K562 (cell line): Measurements from ENCODE around the gene EPHA2. TPM values are rescaled to one million over a fixed set of nuclear protein-coding genes. Genes with fewer than 3 reads are reported as not detected.

Experiments used
- ARID1B ChIP-seq: fragments of 450-650 bp; IDR thresholded peaks from 2 replicates; pipeline ENCODE4 v1.6.1; 2016; ENCODE audit warnings: antibody characterized with exemption, mild to moderate bottlenecking, inconsistent platforms
- CSDE1 ChIP-seq, 2 experiments: fragments of 450-650 bp; IDR thresholded peaks; 2 replicates each; pipeline ENCODE4 v1.6.1; 2016; ENCODE audit warnings: mild to moderate bottlenecking in 1 of 2
- DDX20 ChIP-seq: fragments of 450-650 bp; IDR thresholded peaks from 2 replicates; pipeline ENCODE4 v1.6.1; 2016; ENCODE audit warnings: missing genetic modification characterization, low read depth, mild to moderate bottlenecking, missing compliant biosample characterization, moderate library complexity
- E2F1 ChIP-seq: sonication (generic); formaldehyde crosslinking; IDR thresholded peaks from 2 replicates; pipeline ENCODE4 v1.8.1; 2023; ENCODE audit warnings: mild to moderate bottlenecking, missing genetic modification reagents, moderate library complexity
- E2F3 ChIP-seq: fragments of 250-450 bp; sonication (Bioruptor Pico); IDR thresholded peaks from 2 replicates; pipeline ENCODE4 v1.4.0; 2020; ENCODE audit warnings: mild to moderate bottlenecking
- E2F4 ChIP-seq: sonication (generic); formaldehyde crosslinking; IDR thresholded peaks from 2 replicates; pipeline ENCODE4 v1.8.0; 2022; ENCODE audit warnings: mild to moderate bottlenecking, low read depth, missing genetic modification reagents
- ELF1 ChIP-seq: fragments of 200-800 bp; sonication (Bioruptor generic); IDR thresholded peaks from 2 replicates; pipeline ENCODE4 v1.6.1; 2016; ENCODE audit warnings: missing genetic modification characterization, missing compliant biosample characterization
- HOMEZ ChIP-seq: fragments of 250-450 bp; sonication (Bioruptor Pico); IDR thresholded peaks from 2 replicates; pipeline ENCODE4 v1.4.0; 2020; ENCODE audit warnings: mild to moderate bottlenecking, moderate library complexity
- KDM2B ChIP-seq: fragments of 250-450 bp; sonication (Bioruptor Pico); IDR thresholded peaks from 2 replicates; pipeline ENCODE4 v1.8.0; 2021; ENCODE audit warnings: mild to moderate bottlenecking, moderate library complexity
- MIER1 ChIP-seq: fragments of 450-650 bp; IDR thresholded peaks from 2 replicates; pipeline ENCODE4 v1.6.1; 2016; ENCODE audit warnings: antibody characterized with exemption, mild to moderate bottlenecking, low read depth
- NR1H2 ChIP-seq: sonication (generic); formaldehyde crosslinking; IDR thresholded peaks from 2 replicates; pipeline ENCODE4 v1.4.0; 2020; ENCODE audit warnings: mild to moderate bottlenecking, missing genetic modification reagents
- NR2F6 ChIP-seq: fragments of 450-650 bp; formaldehyde crosslinking; IDR thresholded peaks from 2 replicates; pipeline ENCODE4 v1.4.0; 2020; ENCODE audit warnings: mild to moderate bottlenecking
- PHF8 ChIP-seq: fragments of 200-600 bp; sonication (generic); IDR thresholded peaks from 2 replicates; pipeline ENCODE4 v1.6.1; 2012; ENCODE audit warnings: mixed run types, mild to moderate bottlenecking, inconsistent platforms, low read length, moderate library complexity, borderline replicate concordance
- PREB ChIP-seq: sonication (generic); formaldehyde crosslinking; IDR thresholded peaks from 2 replicates; pipeline ENCODE4 v1.8.1; 2023; ENCODE audit warnings: mild to moderate bottlenecking, missing genetic modification reagents
- SRSF3 ChIP-seq: fragments of 200-400 bp; formaldehyde crosslinking; IDR thresholded peaks from 2 replicates; pipeline ENCODE4 v1.6.1; 2016; ENCODE audit warnings: mild to moderate bottlenecking, low read length, moderate library complexity; ENCODE audit not compliant: insufficient read depth
- ZBTB34 ChIP-seq: fragments of 250-450 bp; sonication (Bioruptor Pico); IDR thresholded peaks from 2 replicates; pipeline ENCODE4 v1.8.0; 2021; ENCODE audit warnings: mild to moderate bottlenecking, moderate library complexity
- ZNF253 ChIP-seq: fragments of 250-450 bp; sonication (Bioruptor Pico); conservative IDR thresholded peaks from 2 replicates; pipeline ENCODE4 v1.6.1; 2021; ENCODE audit warnings: mild to moderate bottlenecking
- ZNF395 ChIP-seq: fragments of 200-800 bp; sonication (Bioruptor generic); IDR thresholded peaks from 2 replicates; pipeline ENCODE4 v1.6.1; 2017; ENCODE audit warnings: missing genetic modification characterization, missing compliant biosample characterization
- ZNF444 ChIP-seq: fragments of 250-450 bp; sonication (Bioruptor Pico); IDR thresholded peaks from 2 replicates; pipeline ENCODE4 v1.4.0; 2020; ENCODE audit warnings: mild to moderate bottlenecking, moderate library complexity
- ZNF707 ChIP-seq: fragments of 250-450 bp; sonication (Bioruptor Pico); conservative IDR thresholded peaks from 2 replicates; pipeline ENCODE4 v1.8.0; 2022; ENCODE audit warnings: inconsistent platforms, mild to moderate bottlenecking, moderate library complexity
- polyA plus RNA-seq, 8 experiments: library from polyadenylated mRNA; depleted of rRNA in 4 of 8; stranded (reverse) in 5 of 8; unstranded in 3 of 8; fragments of >200 nt; fragmentation: Nextera tagmentation in 2 of 8; fragmentation: Illumina TruSeq in 1 of 8; extraction: Ambion mirVana in 2 of 8; extraction: Trizol in 1 of 8; gene quantifications; 2 replicates each; pipeline versions ENCODE4 v1.2.1 to v1.2.3, GENCODE V29; 2011 to 2014; ENCODE audit warnings: inconsistent platforms in 1 of 8, missing spikeins in 1 of 8
- total RNA-seq, 7 experiments: library from RNA; depleted of rRNA in 6 of 7; stranded (reverse); fragments of >200 nt in 6 of 7; fragmentation: Illumina TruSeq in 2 of 7; extraction: Trizol in 2 of 7; gene quantifications; 2 replicates each; pipeline versions ENCODE4 v1.2.1 to v1.2.3, GENCODE V29; 2011 to 2021; ENCODE audit warnings: low replicate concordance in 1 of 7

The EPHA2 gene
- total and polyA plus RNA-seq, 9 of the 15 experiments (the other 6 are each of a cell fraction or from before 2014, with no cell fraction given), result 0.04 to 0.40 (median 0.07) TPM; not detected in 4

- no peak for TF ChIP-seq NR1H2 (CRISPR knock-in tag)
- TF ChIP-seq ELF1 (tag), result no peak
- no peak for TF ChIP-seq E2F4 (CRISPR knock-in tag)
- TF ChIP-seq NR2F6 (CRISPR knock-in tag), result no peak
- TF ChIP-seq ZNF444 (CRISPR knock-in tag), result no peak
- TF ChIP-seq ZNF253 (CRISPR knock-in tag), result no peak
- peak; percentile 92 for TF ChIP-seq ARID1B
- TF ChIP-seq DDX20 (tag), result no peak
- TF ChIP-seq ZBTB34 (CRISPR knock-in tag), result no peak
- no peak for TF ChIP-seq MIER1
- TF ChIP-seq PHF8, result peak; percentile 35; the same call in 1 of the 2 replicates
- TF ChIP-seq E2F3 (CRISPR knock-in tag), result no peak
- TF ChIP-seq HOMEZ, result no peak
- TF ChIP-seq SRSF3, result no peak
- TF ChIP-seq KDM2B (CRISPR knock-in tag), result no peak
- TF ChIP-seq ZNF395 (CRISPR knock-in tag), result no peak
- TF ChIP-seq PREB (CRISPR knock-in tag), result no peak
- TF ChIP-seq ZNF707 (CRISPR knock-in tag), result no peak
- TF ChIP-seq E2F1 (CRISPR knock-in tag), result no peak
- no peak for TF ChIP-seq CSDE1 (IDR thresholded peaks at IDR 0.05)
These were observed 9.4 kb downstream of the EPHA2 start (continued) for GRCh38 chr1:16146279-16147155.
